Natural killer cell (primary cell): Measurements from ENCODE around the gene VANGL1. TPM values are rescaled to one million over a fixed set of nuclear protein-coding genes. Genes with fewer than 3 reads are reported as not detected.

Experiments used
- ATAC-seq, 3 donors: fragments of 150-1000 bp in 2 of 3; fragments of 200-7000 bp in 1 of 3; cut with Tn5 transposase; 1 replicate in 1 of 3; 2 replicates in 2 of 3; pipeline ENCODE4 v1.10.0; 2021; ENCODE audit warnings: mild to moderate bottlenecking in 2 of 3, moderate library complexity in 2 of 3
- DNase-seq, 2 donors: peaks; one replicate each; pipeline versions ENCODE4 v3.0.0 to v3.0.0-alpha.2; 2013 to 2021; ENCODE audit warnings: mixed read lengths in 1 of 2
- H3K27ac ChIP-seq: one replicate; pipeline ENCODE4 v1.5.1; 2013; ENCODE audit warnings: mild to moderate bottlenecking, low read length
- H3K27me3 ChIP-seq: one replicate; pipeline ENCODE4 v1.6.1; 2013; ENCODE audit warnings: low read length; ENCODE audit not compliant: control insufficient read depth, insufficient read depth
- H3K36me3 ChIP-seq: one replicate; pipeline ENCODE4 v1.6.1; 2013; ENCODE audit warnings: low read length; ENCODE audit not compliant: control insufficient read depth, insufficient read depth
- H3K4me1 ChIP-seq: one replicate; pipeline ENCODE4 v1.6.1; 2013; ENCODE audit warnings: low read length; ENCODE audit not compliant: control insufficient read depth, insufficient read depth
- H3K4me3 ChIP-seq: one replicate; pipeline ENCODE4 v1.5.1; 2013; ENCODE audit warnings: low read length
- H3K9me3 ChIP-seq: one replicate; pipeline ENCODE4 v1.6.1; 2013; ENCODE audit warnings: low read length; ENCODE audit not compliant: control insufficient read depth, insufficient read depth
- H3K27ac Mint-ChIP-seq, 2 donors: one replicate each; pipeline ENCODE4 v1.8.0; 2022; ENCODE audit warnings: mild to moderate bottlenecking in 2 of 2, mixed read lengths in 2 of 2, moderate library complexity in 1 of 2
- H3K27me3 Mint-ChIP-seq, 2 donors: one replicate each; pipeline ENCODE4 v1.8.0; 2022; ENCODE audit warnings: low read depth in 2 of 2, mixed read lengths in 2 of 2
- H3K36me3 Mint-ChIP-seq: one replicate; pipeline ENCODE4 v1.8.0; 2022; ENCODE audit warnings: mixed read lengths
- H3K4me1 Mint-ChIP-seq, 2 donors: one replicate each; pipeline ENCODE4 v1.8.0; 2022; ENCODE audit warnings: mixed read lengths in 2 of 2
- H3K4me3 Mint-ChIP-seq: one replicate; pipeline ENCODE4 v1.8.0; 2022; ENCODE audit warnings: mild to moderate bottlenecking, moderate library complexity, mixed read lengths
- H3K9me3 Mint-ChIP-seq, 2 donors: one replicate each; pipeline ENCODE4 v1.8.0; 2022; ENCODE audit warnings: mixed read lengths in 2 of 2
- WGBS: methylation state at CpG from one replicate; pipeline ENCODE4 v1.1.7; 2013; ENCODE audit warnings: missing lambda C conversion rate; ENCODE audit not compliant: insufficient coverage; 5-methylcytosine and 5-hydroxymethylcytosine counted together
- intact Hi-C: fragments of 100-400 bp; cut with micrococcal nuclease; formaldehyde crosslinking; loops from one replicate; pipeline ENCODE4 v1.14.2; 2022
- total RNA-seq, 4 donors: library from RNA; stranded (reverse); fragments of 120-200 nt in 1 of 4; gene quantifications; one replicate each; pipeline versions ENCODE4 v1.2.3 to v1.2.4, GENCODE V29; 2013 to 2022
- TF ChIP-seq, protein P1 (sequence below): fragments of 200-600 bp; IDR thresholded peaks from one replicate; pipeline ENCODE4 v1.8.0; 2022; ENCODE audit warnings: antibody characterized with exemption

Gene VANGL1
- total RNA-seq, 3 donors from 2014 or later (not counting 1 experiment from before 2014, with no cell fraction given) = 6.4 to 14.8 (median 10.3) TPM

- peaks cover 13% of the 10 kb centered on the region in 2 donors for H3K27me3 Mint-ChIP-seq
- no peak overlapping the region for H3K27ac Mint-ChIP-seq
- Histone ChIP-seq H3K4me3 (no peak overlapping the region), H3K27ac (no peak overlapping the region), H3K27me3 (no peaks in the 10 kb centered on the region), H3K36me3 (no peaks in the 10 kb centered on the region), H3K9me3 (no peaks in the 10 kb centered on the region), H3K4me1 (no peaks in the 10 kb centered on the region)
- H3K9me3 Mint-ChIP-seq = no peaks in the 10 kb centered on the region
- ATAC-seq (no peak), DNase-seq (no peak)
- no peak overlapping the region for H3K4me3 Mint-ChIP-seq
- H3K36me3 Mint-ChIP-seq = no peaks in the 10 kb centered on the region
- 83% methylated on average over 11 of the region's 12 CpGs for WGBS
- intact Hi-C loops = loop anchor here (5.0 kb wide), 1 partner anchor 568 kb away; no protein-coding TSS in a partner anchor
- TF ChIP-seq, protein P1, sequence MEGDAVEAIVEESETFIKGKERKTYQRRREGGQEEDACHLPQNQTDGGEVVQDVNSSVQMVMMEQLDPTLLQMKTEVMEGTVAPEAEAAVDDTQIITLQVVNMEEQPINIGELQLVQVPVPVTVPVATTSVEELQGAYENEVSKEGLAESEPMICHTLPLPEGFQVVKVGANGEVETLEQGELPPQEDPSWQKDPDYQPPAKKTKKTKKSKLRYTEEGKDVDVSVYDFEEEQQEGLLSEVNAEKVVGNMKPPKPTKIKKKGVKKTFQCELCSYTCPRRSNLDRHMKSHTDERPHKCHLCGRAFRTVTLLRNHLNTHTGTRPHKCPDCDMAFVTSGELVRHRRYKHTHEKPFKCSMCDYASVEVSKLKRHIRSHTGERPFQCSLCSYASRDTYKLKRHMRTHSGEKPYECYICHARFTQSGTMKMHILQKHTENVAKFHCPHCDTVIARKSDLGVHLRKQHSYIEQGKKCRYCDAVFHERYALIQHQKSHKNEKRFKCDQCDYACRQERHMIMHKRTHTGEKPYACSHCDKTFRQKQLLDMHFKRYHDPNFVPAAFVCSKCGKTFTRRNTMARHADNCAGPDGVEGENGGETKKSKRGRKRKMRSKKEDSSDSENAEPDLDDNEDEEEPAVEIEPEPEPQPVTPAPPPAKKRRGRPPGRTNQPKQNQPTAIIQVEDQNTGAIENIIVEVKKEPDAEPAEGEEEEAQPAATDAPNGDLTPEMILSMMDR = no peak
- H3K4me1 Mint-ChIP-seq = no peaks in the 10 kb centered on the region
Measured at GRCh38 chr1:115705085-115705951, 63.5 kb downstream of the VANGL1 start.

DNA sequence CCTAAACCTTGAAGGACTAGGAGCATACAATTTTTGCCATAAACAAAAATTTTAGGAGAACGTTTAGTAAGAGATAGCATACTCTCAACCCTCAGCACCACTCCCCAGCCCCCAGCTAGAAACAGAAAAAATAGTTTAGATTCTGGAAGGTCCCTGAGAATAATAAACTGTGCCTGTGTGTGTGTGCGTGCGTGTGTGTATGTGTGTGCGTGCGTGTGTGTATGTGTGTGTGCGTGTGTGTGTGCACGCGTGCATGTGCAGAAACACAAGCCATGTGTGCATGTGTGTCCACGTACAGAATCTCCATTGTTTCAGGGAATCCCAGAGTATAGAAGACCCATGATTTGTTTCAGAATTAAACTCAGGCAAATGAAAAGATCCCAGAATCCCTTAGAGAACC lies 64.2 kb downstream of the VANGL1 start:
- no peak for ATAC-seq
- no peaks in the 10 kb centered on the region for H3K36me3 Mint-ChIP-seq
- H3K27ac ChIP-seq = no peak overlapping the region
- H3K4me3 ChIP-seq = no peak overlapping the region
- peaks cover 13 to 16% of the 10 kb centered on the region in 2 donors for H3K27me3 Mint-ChIP-seq
- H3K27me3 ChIP-seq = no peaks in the 10 kb centered on the region
- no peaks in the 10 kb centered on the region for H3K36me3 ChIP-seq
- over 99% methylated on average over 8 of the region's 9 CpGs for WGBS
- intact Hi-C loops = loop anchor here (1.0 to 5.0 kb wide), 2 partner anchors 98 to 569 kb away; no protein-coding TSS in a partner anchor
- H3K4me3 Mint-ChIP-seq = no peak overlapping the region
- no peaks in the 10 kb centered on the region for H3K4me1 ChIP-seq
- DNase-seq = no peak
- H3K9me3 ChIP-seq = no peaks in the 10 kb centered on the region
- TF ChIP-seq, protein P1 = no peak
- no peak overlapping the region for H3K27ac Mint-ChIP-seq
- no peaks in the 10 kb centered on the region for H3K4me1 Mint-ChIP-seq
- no peaks in the 10 kb centered on the region for H3K9me3 Mint-ChIP-seq

DNA sequence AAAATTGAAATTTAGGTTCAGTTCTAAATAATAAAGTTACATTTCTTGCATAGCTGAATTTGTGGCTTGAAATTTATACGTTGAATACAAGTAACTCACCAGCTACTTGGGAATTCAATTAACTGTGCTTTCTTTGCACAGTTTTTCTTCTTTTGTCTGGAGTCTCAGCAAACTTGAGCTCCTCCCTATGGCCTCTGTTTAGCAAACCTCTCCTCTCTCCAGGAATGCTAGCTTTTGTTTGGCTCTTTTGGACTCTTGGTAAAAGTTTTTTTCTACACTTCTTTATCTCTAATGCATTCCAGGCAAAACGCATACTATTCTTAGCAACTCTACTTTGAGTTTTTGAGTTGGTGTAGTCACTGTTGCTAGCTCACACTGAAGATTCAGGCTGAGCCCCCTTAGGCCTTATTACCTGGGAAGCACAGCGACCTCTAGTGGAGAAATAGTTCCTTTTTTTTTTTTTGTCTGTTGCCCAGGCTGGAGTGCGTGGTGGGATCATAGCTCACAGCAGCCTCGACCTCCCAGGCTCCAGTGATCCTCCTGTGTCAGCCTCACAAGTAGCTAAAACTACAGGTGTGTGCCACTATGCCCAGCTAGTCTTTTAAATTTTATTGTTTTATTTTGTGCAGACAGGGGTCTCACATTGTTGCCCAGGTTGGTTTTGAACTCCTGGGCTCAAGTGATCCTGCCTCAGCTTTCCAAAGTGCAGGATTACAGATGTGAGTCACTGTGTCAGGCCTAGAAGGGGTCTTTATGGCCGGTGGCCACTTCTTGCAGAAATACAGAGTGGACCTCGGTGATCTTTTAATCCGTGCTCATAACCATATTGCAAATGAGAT lies 65.0 kb downstream of the VANGL1 start:
- no peak overlapping the region for H3K4me3 ChIP-seq
- H3K36me3 ChIP-seq = no peaks in the 10 kb centered on the region
- H3K27me3 ChIP-seq = no peaks in the 10 kb centered on the region
- no peaks in the 10 kb centered on the region for H3K36me3 Mint-ChIP-seq
- no peaks in the 10 kb centered on the region for H3K4me1 Mint-ChIP-seq
- no peaks in the 10 kb centered on the region for H3K9me3 Mint-ChIP-seq
- intact Hi-C loops = loop anchor here (1.0 to 5.0 kb wide), 2 partner anchors 99 to 570 kb away; no protein-coding TSS in a partner anchor
- H3K27ac Mint-ChIP-seq = no peak overlapping the region
- no peak overlapping the region for H3K27ac ChIP-seq
- TF ChIP-seq, protein P1 = peak; percentile 74
- peaks cover 13 to 16% of the 10 kb centered on the region in 2 donors for H3K27me3 Mint-ChIP-seq
- ATAC-seq (peak in 2 of 3 donors; percentile 47 to 67), DNase-seq (peak in 1 of 2 donors; percentile 52)
- no peak overlapping the region for H3K4me3 Mint-ChIP-seq
- H3K4me1 ChIP-seq = no peaks in the 10 kb centered on the region
- 51% methylated on average over 8 of the region's 8 CpGs for WGBS
- H3K9me3 ChIP-seq = no peaks in the 10 kb centered on the region
